Tibial nerve (tissue), 4 donors: ENCODE measurements around the gene NUP93. TPM values are rescaled to one million over a fixed set of nuclear protein-coding genes. Genes with fewer than 3 reads are reported as not detected.

Experiments
- DNase-seq, 2 donors: peaks; one replicate each; pipeline ENCODE4 v3.0.0-alpha.2; 2019; ENCODE audit warnings: low spot score in 2 of 2
- H3K27ac ChIP-seq, 4 donors: fragments of 200-600 bp; sonication (generic) in 3 of 4; one replicate each; pipeline ENCODE4 v1.5.1; 2017 to 2019; ENCODE audit warnings: mild to moderate bottlenecking in 1 of 4
- H3K27me3 ChIP-seq, 2 donors: fragments of 200-600 bp; sonication (generic) in 1 of 2; one replicate each; pipeline versions ENCODE4 v1.5.1 to v1.6.0; 2017 to 2019
- H3K36me3 ChIP-seq, 3 donors: fragments of 200-600 bp; sonication (generic); one replicate each; pipeline ENCODE4 v1.5.1; 2018 to 2019
- H3K4me1 ChIP-seq, 4 donors: fragments of 200-600 bp; sonication (generic) in 3 of 4; one replicate each; pipeline ENCODE4 v1.5.1; 2017 to 2019
- H3K4me3 ChIP-seq, 4 donors: fragments of 200-600 bp; sonication (generic) in 3 of 4; one replicate each; pipeline ENCODE4 v1.5.1; 2017 to 2019; ENCODE audit warnings: mild to moderate bottlenecking in 1 of 4, moderate library complexity in 1 of 4
- H3K9me3 ChIP-seq, 4 donors: fragments of 200-600 bp; sonication (generic) in 3 of 4; one replicate each; pipeline ENCODE4 v1.5.1; 2017 to 2019
- EP300 ChIP-seq, 2 donors: sonication (generic); formaldehyde crosslinking; IDR thresholded peaks; one replicate each; pipeline ENCODE4 v1.6.1; 2017; ENCODE audit warnings: antibody characterized with exemption in 2 of 2, mild to moderate bottlenecking in 1 of 2
- POLR2A ChIP-seq, 2 donors: fragments of 450-650 bp; IDR thresholded peaks; one replicate each; pipeline ENCODE4 v1.6.1; 2017; ENCODE audit warnings: antibody characterized with exemption in 2 of 2, mild to moderate bottlenecking in 2 of 2, moderate library complexity in 2 of 2
- WGBS, 2 donors: methylation state at CpG; one replicate each; pipeline ENCODE4 v1.1.5; 2018; 5-methylcytosine and 5-hydroxymethylcytosine counted together
- total RNA-seq, 4 donors: library from RNA; depleted of rRNA; stranded (reverse); fragments of >200 nt; gene quantifications; one replicate each; pipeline ENCODE4 v1.1.0, GENCODE V29; 2016
- TF ChIP-seq, protein P1 (sequence below), 5 experiments: fragments of 200-600 bp in 3 of 5; fragments of 450-650 bp in 2 of 5; sonication (generic) in 3 of 5; IDR thresholded peaks; one replicate each; pipeline ENCODE4 v1.5.1; 2016 to 2019; ENCODE audit warnings: antibody characterized with exemption in 5 of 5, mild to moderate bottlenecking in 3 of 5, moderate library complexity in 2 of 5

NUP93 gene
- total RNA-seq, 4 donors from 2014 or later, result 27.6 to 65.7 (median 43.8) TPM

DNA sequence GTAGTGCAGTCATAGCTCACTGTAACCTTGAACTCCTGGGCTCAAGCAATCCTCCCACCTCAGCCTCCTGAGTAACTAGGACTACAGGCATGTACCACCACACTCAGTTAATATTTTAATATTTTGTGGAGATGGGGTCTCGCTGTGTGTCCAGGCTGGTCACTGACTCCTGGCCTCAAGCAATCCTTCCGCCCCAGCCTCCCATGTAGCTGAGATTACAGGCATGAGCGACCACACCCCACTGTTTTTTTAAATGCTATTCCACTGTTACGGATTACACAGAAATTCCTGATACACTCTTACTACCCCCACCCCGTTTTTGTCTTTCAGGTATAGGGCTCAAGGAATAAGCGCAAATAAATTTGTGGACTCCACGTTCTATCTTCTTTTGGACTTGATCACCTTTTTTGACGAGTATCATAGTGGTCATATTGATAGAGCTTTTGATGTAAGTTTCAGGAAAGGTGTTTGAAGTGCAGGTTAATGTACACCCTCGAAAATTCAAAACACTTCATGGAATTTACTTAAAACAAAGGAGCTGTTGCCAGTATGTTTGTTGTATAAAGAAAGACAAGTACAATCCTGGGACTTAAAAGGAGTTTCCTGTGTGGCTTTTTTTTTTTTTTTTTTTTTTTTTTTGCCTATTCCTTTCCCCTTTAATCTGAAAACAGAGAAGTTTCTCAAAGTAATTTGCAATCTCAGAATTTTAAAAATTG lies 108.9 kb downstream of the NUP93 start:
- TF ChIP-seq, protein P1, sequence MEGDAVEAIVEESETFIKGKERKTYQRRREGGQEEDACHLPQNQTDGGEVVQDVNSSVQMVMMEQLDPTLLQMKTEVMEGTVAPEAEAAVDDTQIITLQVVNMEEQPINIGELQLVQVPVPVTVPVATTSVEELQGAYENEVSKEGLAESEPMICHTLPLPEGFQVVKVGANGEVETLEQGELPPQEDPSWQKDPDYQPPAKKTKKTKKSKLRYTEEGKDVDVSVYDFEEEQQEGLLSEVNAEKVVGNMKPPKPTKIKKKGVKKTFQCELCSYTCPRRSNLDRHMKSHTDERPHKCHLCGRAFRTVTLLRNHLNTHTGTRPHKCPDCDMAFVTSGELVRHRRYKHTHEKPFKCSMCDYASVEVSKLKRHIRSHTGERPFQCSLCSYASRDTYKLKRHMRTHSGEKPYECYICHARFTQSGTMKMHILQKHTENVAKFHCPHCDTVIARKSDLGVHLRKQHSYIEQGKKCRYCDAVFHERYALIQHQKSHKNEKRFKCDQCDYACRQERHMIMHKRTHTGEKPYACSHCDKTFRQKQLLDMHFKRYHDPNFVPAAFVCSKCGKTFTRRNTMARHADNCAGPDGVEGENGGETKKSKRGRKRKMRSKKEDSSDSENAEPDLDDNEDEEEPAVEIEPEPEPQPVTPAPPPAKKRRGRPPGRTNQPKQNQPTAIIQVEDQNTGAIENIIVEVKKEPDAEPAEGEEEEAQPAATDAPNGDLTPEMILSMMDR (IDR thresholded peaks at IDR 0.05), result no peak
- TF ChIP-seq EP300 (IDR thresholded peaks at IDR 0.05) (no peak), POLR2A (IDR thresholded peaks at IDR 0.05) (no peak)
- H3K27ac ChIP-seq, result no peak overlapping the region
- H3K27me3 ChIP-seq, result no peaks in the 10 kb centered on the region
- peaks cover 0 to 97% (median 4%) of the 10 kb centered on the region in 3 donors for H3K36me3 ChIP-seq
- H3K4me3 ChIP-seq, result no peak overlapping the region
- WGBS, 2 donors, result 90 to 91% methylated on average over 9 of the region's 9 CpGs
- H3K4me1 ChIP-seq, result peaks cover 0 to 14% (median 0%) of the 10 kb centered on the region in 4 donors
- H3K9me3 ChIP-seq, result no peaks in the 10 kb centered on the region
- DNase-seq, result no peak

DNA sequence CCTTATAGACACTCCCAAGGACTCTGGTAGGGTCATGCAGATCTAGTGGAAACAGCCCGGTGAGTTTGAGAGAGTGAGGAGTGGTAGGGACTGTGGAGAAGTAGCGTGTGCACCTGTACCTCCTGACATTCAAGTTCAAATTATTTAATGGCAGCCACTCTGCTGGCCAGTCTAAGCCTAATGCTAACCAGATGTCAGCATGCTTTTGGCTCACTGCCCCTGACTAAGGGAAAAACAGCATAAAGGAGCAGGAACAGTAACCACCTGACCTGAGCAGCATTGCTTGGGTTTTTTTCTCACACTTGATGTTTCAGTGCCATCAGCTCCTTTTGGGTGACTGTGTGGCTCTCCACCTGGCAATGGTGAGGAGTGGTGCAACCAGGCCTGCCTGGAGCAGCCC lies 111.3 kb downstream of the NUP93 start:
- peaks cover 0 to 92% (median 0%) of the 10 kb centered on the region in 3 donors for H3K36me3 ChIP-seq
- DNase-seq, result peak; percentile 32 to 69
- peak overlapping the region in 1 of 4 donors; percentile 54 for H3K27ac ChIP-seq
- 55 to 77% methylated on average over 2 of the region's 2 CpGs for WGBS, 2 donors
- H3K4me3 ChIP-seq, result no peak overlapping the region
- H3K27me3 ChIP-seq, result no peaks in the 10 kb centered on the region
- peaks cover 0 to 14% (median 0%) of the 10 kb centered on the region in 4 donors for H3K4me1 ChIP-seq
- H3K9me3 ChIP-seq, result no peaks in the 10 kb centered on the region
- no peak for TF ChIP-seq POLR2A (IDR thresholded peaks at IDR 0.05)

DNA sequence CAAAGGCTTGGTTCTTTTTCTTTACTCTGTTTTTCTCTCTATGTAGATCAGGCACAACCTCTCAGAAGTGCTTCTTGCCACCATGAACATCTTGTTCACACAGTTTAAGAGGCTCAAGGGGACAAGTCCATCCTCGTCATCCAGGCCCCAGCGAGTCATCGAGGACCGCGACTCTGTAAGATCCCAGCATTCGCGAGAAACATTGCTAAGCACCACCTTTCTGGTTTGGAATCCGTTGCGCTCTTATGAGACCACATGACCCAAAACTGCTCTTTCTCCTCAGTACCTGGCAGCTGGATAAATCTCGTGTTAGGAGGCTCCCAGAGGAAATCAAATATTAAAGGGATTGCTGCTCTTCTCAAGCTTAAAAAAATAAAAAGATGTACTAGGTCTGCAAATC lies 111.7 kb downstream of the NUP93 start:
- H3K36me3 ChIP-seq, result peaks cover 0 to 88% (median 0%) of the 10 kb centered on the region in 3 donors

DNA sequence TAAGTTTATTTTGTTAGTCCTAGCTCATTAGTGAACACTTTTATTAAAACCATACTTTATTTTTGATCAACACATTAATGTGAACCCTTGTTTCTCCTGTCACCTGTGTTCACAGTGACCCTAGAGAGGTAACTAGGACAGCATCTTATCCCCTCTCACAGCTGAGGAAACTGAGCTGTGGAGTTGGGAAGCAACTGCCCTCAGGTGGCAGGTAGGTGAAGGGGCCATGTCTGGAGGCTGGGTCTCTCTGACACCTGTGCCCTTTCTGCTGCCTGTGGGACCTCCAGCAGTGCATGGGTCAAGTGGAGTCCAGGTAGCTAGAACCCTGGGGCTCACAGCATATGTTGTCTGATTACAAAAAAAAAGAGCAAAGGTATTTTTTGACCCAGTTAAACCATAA lies 112.2 kb downstream of the NUP93 start:
- TF ChIP-seq POLR2A (IDR thresholded peaks at IDR 0.05) (no peak), EP300 (IDR thresholded peaks at IDR 0.05) (no peak)
- TF ChIP-seq, protein P1 (IDR thresholded peaks at IDR 0.05), result no peak
- no peak overlapping the region for H3K4me3 ChIP-seq
- DNase-seq, result no peak
- peaks cover 0 to 83% (median 0%) of the 10 kb centered on the region in 3 donors for H3K36me3 ChIP-seq
- H3K27me3 ChIP-seq, result no peaks in the 10 kb centered on the region
- H3K9me3 ChIP-seq, result no peaks in the 10 kb centered on the region
- H3K4me1 ChIP-seq, result peaks cover 0 to 18% (median 0%) of the 10 kb centered on the region in 4 donors
- no peak overlapping the region for H3K27ac ChIP-seq

More for the DNA sequence above, 111.7 kb downstream of the NUP93 start:
- 77 to 84% methylated on average over 10 of the region's 10 CpGs for WGBS, 2 donors
- TF ChIP-seq POLR2A (IDR thresholded peaks at IDR 0.05) (no peak), EP300 (IDR thresholded peaks at IDR 0.05) (no peak)
- TF ChIP-seq, protein P1 (IDR thresholded peaks at IDR 0.05), result no peak
- no peaks in the 10 kb centered on the region for H3K27me3 ChIP-seq
- H3K27ac ChIP-seq, result peak overlapping the region in 2 of 4 donors; percentile 1 to 54
- DNase-seq, result no peak
- no peak overlapping the region for H3K4me3 ChIP-seq
- H3K9me3 ChIP-seq, result no peaks in the 10 kb centered on the region
- H3K4me1 ChIP-seq, result peaks cover 0 to 14% (median 0%) of the 10 kb centered on the region in 4 donors

DNA sequence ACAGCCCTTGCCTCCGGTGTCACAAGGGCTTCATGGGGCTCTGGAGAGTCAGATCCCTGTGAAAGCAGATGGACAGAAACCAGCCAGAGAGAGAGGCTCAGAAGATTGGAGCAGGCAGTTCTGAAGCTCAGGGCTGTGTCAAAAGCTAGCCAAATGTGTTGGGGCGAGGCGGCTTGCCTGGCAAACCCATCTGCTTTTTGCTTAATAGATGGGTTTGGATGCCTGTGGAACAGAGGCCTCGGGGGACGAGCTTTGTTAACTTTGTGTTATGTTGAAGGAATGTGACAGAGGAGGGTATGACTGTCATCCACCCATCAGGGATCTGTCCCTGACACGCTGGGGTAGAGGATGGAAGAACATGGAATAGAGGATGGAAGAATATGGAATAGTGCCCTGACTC lies 114.1 kb downstream of the NUP93 start:
- no peak for DNase-seq
- Histone ChIP-seq H3K27ac (no peak overlapping the region), H3K4me3 (no peak overlapping the region), H3K4me1 (peaks cover 0 to 37% (median 10%) of the 10 kb centered on the region in 4 donors), H3K27me3 (no peaks in the 10 kb centered on the region), H3K9me3 (no peaks in the 10 kb centered on the region), H3K36me3 (peaks cover 0 to 65% (median 0%) of the 10 kb centered on the region in 3 donors)
- TF ChIP-seq, protein P1 (IDR thresholded peaks at IDR 0.05), result no peak
- TF ChIP-seq POLR2A (IDR thresholded peaks at IDR 0.05) (no peak), EP300 (IDR thresholded peaks at IDR 0.05) (no peak)
- WGBS, 2 donors, result 94 to 95% methylated on average over 6 of the region's 6 CpGs
